Activated T-helper 17 cell treated with anti-CD3 and anti-CD28 coated beads, Interleukin-2, amount 50 U/mL, for 72 hours (primary cell): ENCODE data around the gene ZBTB40. TPM values are rescaled to one million over a fixed set of nuclear protein-coding genes. Genes with fewer than 3 reads are reported as not detected.

Experiments
- ATAC-seq: fragments of 150-1000 bp; cut with Tn5 transposase; replicated peaks from 2 replicates; pipeline ENCODE4 v1.10.0; 2021; ENCODE audit warnings: mild to moderate bottlenecking, moderate library complexity
- H3K27ac Mint-ChIP-seq: one replicate; pipeline ENCODE4 v1.8.0; 2022; ENCODE audit warnings: mixed read lengths
- H3K27me3 Mint-ChIP-seq: one replicate; pipeline ENCODE4 v1.8.0; 2022; ENCODE audit warnings: mixed read lengths
- H3K36me3 Mint-ChIP-seq: one replicate; pipeline ENCODE4 v1.8.0; 2022; ENCODE audit warnings: low read depth, mild to moderate bottlenecking, mixed read lengths
- H3K4me1 Mint-ChIP-seq: one replicate; pipeline ENCODE4 v1.8.0; 2022; ENCODE audit warnings: mixed read lengths
- H3K4me3 Mint-ChIP-seq: one replicate; pipeline ENCODE4 v1.8.0; 2022; ENCODE audit warnings: mild to moderate bottlenecking, mixed read lengths
- H3K9me3 Mint-ChIP-seq: one replicate; pipeline ENCODE4 v1.8.0; 2022; ENCODE audit warnings: mixed read lengths
- total RNA-seq, 2 donors: library from RNA; stranded (reverse); gene quantifications; one replicate each; pipeline ENCODE4 v1.2.3, GENCODE V29; 2022

ZBTB40 gene
- total RNA-seq, 2 donors from 2014 or later = 20.4 to 21.4 TPM

DNA sequence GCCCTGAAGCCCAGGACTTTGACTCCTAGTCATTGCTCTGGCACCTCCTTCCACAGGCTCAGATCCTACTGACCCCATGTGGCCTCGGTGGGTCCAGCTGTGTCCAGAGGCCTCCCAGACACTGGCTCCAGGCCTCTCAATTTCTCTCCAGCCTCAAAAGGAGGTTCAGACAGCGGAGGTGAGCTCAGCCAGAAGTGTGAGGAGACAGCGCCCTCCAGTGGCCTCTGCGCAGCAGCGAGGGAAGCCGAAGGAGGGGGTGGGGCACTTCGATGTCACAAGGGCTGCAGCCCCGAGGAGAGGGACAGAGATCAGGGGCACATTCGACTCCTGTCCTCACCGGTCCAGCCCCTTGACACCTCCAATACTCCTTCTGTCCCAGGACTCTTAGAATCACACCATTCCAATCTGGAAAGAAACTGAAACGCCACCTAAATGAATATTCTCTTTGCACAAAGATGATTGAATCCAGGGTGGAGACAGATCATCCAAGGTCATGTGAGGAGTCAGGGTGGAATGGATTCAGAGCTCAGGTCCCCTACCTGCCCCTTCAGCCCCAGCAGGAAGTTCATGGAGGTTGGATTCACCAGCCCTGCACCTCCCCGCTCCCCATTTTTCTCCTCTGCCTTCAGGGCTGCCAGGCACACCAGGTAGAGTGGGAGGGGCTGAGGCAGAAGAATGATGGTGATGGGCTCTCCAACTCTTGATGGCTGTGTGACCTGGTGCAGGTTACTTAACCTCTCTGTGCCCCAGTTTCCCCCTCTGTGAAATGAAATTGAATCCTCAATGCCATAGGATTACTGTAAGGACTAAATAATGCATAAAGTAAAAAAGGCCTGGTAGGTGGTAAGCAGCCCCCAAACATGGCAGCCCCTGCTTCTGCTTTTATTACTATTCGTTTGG is 34.8 kb upstream of the ZBTB40 start:
- no peaks in the 10 kb centered on the region for H3K36me3 Mint-ChIP-seq
- peak; percentile 87 for ATAC-seq
- no peaks in the 10 kb centered on the region for H3K4me1 Mint-ChIP-seq
- peaks cover 27% of the 10 kb centered on the region for H3K27me3 Mint-ChIP-seq
- no peaks in the 10 kb centered on the region for H3K9me3 Mint-ChIP-seq
- no peak overlapping the region for H3K4me3 Mint-ChIP-seq
- no peak overlapping the region for H3K27ac Mint-ChIP-seq

DNA sequence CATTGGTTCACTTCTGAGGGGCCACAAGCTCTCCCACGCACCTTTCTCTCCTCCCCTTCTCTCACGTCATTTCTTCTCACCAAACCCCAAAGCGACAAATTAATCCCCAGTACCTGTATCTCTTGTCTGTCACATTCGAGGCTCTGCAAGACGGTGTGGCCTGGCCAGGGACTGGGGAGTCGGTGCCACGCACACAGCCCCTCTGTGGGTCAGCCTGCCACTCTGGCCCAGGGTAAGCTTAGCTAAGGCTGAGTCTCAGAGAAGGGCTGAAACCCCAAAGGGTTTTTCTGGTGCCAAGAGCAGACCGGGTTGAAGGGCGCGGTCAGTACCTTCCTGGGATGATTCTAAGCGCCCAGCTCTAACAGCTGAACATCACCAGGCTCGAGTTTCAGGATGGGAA is 34.2 kb upstream of the ZBTB40 start:
- Mint-ChIP-seq H3K27me3 (peaks cover 27% of the 10 kb centered on the region), H3K27ac (no peak overlapping the region), H3K36me3 (no peaks in the 10 kb centered on the region), H3K9me3 (no peaks in the 10 kb centered on the region), H3K4me3 (no peak overlapping the region), H3K4me1 (no peaks in the 10 kb centered on the region)
- ATAC-seq = no peak

- no peak overlapping the region for H3K4me3 Mint-ChIP-seq
- H3K36me3 Mint-ChIP-seq = no peaks in the 10 kb centered on the region
- no peak overlapping the region for H3K27ac Mint-ChIP-seq
- peaks cover 27% of the 10 kb centered on the region for H3K27me3 Mint-ChIP-seq
- no peak for ATAC-seq
- H3K9me3 Mint-ChIP-seq = no peaks in the 10 kb centered on the region
- no peaks in the 10 kb centered on the region for H3K4me1 Mint-ChIP-seq
Measured at GRCh38 chr1:22418312-22418711, 33.3 kb upstream of the ZBTB40 start.

DNA sequence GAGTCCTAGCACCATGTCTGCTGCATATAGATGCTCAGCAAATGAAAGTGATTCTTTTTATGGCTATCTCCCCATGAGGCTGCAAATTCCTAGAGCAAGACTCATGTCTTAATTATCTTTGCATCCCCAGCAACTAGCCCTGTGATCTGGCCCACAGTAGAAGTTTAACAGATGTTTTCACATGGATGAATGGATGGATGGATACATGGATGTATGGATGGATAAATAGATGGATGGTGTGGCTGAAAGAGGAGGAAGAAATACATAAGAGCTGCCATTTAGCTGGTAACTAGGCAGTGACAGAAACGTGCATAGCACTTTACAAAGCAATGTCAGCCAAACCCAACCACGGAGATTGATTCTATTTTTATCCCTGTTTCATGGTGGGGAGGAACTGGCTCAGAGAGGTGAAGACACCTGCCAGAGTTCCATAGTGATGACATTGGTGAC is 32.7 kb upstream of the ZBTB40 start:
- no peak for ATAC-seq
- Mint-ChIP-seq H3K36me3 (no peaks in the 10 kb centered on the region), H3K27me3 (peaks cover 27% of the 10 kb centered on the region), H3K27ac (no peak overlapping the region), H3K4me3 (no peak overlapping the region), H3K4me1 (no peaks in the 10 kb centered on the region), H3K9me3 (no peaks in the 10 kb centered on the region)

- H3K36me3 Mint-ChIP-seq = no peaks in the 10 kb centered on the region
- peaks cover 27% of the 10 kb centered on the region for H3K27me3 Mint-ChIP-seq
- H3K9me3 Mint-ChIP-seq = no peaks in the 10 kb centered on the region
- H3K27ac Mint-ChIP-seq = no peak overlapping the region
- H3K4me1 Mint-ChIP-seq = no peaks in the 10 kb centered on the region
- peak; percentile 75 for ATAC-seq
- no peak overlapping the region for H3K4me3 Mint-ChIP-seq
Measured at GRCh38 chr1:22420455-22421053, 31.1 kb upstream of the ZBTB40 start.

DNA sequence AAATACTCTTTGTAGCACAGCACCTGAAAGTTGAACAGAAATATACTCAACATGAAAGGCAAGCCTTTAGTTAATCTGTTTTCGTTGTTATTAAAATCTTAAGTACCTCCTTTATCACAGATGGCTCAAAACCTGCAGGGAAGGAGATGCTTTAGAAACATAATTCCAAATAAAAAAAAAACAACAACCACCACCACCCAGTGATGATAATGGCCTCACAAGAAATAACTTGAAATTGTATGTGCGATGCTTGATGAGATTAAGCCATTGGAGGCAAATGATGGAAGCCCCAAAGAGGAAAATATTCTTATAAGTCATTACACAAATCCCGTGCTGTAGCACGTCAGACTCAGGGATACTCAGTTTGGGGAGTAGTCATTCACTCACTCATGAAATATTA is 24.9 kb upstream of the ZBTB40 start:
- no peak for ATAC-seq
- no peaks in the 10 kb centered on the region for H3K9me3 Mint-ChIP-seq
- peaks cover 4% of the 10 kb centered on the region for H3K4me1 Mint-ChIP-seq
- H3K4me3 Mint-ChIP-seq = no peak overlapping the region
- no peaks in the 10 kb centered on the region for H3K27me3 Mint-ChIP-seq
- no peak overlapping the region for H3K27ac Mint-ChIP-seq
- H3K36me3 Mint-ChIP-seq = no peaks in the 10 kb centered on the region

DNA sequence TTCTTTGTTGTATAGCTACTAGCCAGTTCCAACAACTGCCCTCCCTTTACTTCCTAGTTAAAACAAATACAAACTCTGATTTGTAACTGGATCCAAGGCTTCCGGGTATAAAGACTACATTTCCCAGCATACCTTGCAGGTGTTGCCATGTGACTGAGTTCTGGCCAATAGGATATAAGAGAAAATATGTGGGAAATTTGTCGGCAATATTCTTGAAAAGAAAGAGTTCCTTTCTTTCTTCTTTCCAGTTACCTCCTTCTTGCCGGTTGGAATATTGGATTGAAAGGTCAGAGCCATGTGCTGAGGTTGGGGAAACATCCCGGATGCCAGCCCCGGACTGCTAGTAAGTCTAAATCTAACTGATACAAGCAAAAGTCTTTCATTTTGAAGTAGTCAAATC is 23.0 kb upstream of the ZBTB40 start:
- H3K27ac Mint-ChIP-seq = peak overlapping the region; percentile 1
- H3K4me1 Mint-ChIP-seq = peaks cover 4% of the 10 kb centered on the region
- peaks cover 4% of the 10 kb centered on the region for H3K27me3 Mint-ChIP-seq
- peak; percentile 97 for ATAC-seq
- peak overlapping the region; percentile 76 for H3K4me3 Mint-ChIP-seq
- H3K9me3 Mint-ChIP-seq = no peaks in the 10 kb centered on the region
- H3K36me3 Mint-ChIP-seq = no peaks in the 10 kb centered on the region

GRCh38 chr1:22431965-22432364 is 19.7 kb upstream of the ZBTB40 start:
- no peak for ATAC-seq
- peaks cover 12% of the 10 kb centered on the region for H3K27me3 Mint-ChIP-seq
- no peaks in the 10 kb centered on the region for H3K36me3 Mint-ChIP-seq
- H3K4me3 Mint-ChIP-seq = no peak overlapping the region
- H3K4me1 Mint-ChIP-seq = peaks cover 4% of the 10 kb centered on the region
- H3K27ac Mint-ChIP-seq = no peak overlapping the region
- H3K9me3 Mint-ChIP-seq = no peaks in the 10 kb centered on the region

- Mint-ChIP-seq H3K27me3 (peaks cover 14% of the 10 kb centered on the region), H3K27ac (no peak overlapping the region), H3K4me3 (no peak overlapping the region), H3K36me3 (no peaks in the 10 kb centered on the region), H3K9me3 (peaks cover 2% of the 10 kb centered on the region), H3K4me1 (no peaks in the 10 kb centered on the region)
- no peak for ATAC-seq
Measured at GRCh38 chr1:22434717-22435116, 16.9 kb upstream of the ZBTB40 start.

DNA sequence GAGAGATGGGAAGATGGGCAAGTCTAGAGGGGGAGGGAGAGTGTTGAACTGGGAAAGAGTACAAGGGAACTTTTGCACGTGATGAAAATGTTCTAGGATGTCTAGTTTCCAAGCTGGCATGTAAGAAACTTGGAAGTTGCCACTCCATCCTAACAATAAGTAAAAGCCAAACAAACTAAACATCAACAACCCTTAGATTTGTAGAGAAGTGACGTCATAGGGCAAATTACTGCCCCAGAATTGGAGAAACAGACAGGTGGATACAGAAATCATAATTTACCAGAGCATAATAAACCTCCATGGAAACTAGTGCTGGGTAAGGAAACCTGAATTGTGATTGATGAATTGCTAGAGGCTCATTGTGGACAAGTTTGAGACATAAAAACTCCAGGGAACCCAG is 14.7 kb upstream of the ZBTB40 start:
- Mint-ChIP-seq H3K4me3 (no peak overlapping the region), H3K27me3 (peaks cover 14% of the 10 kb centered on the region), H3K27ac (no peak overlapping the region), H3K4me1 (no peaks in the 10 kb centered on the region), H3K9me3 (peaks cover 7% of the 10 kb centered on the region), H3K36me3 (no peaks in the 10 kb centered on the region)
- ATAC-seq = no peak

- H3K36me3 Mint-ChIP-seq = no peaks in the 10 kb centered on the region
- ATAC-seq = no peak
- no peak overlapping the region for H3K4me3 Mint-ChIP-seq
- peaks cover 7% of the 10 kb centered on the region for H3K9me3 Mint-ChIP-seq
- H3K27me3 Mint-ChIP-seq = peaks cover 14% of the 10 kb centered on the region
- H3K4me1 Mint-ChIP-seq = no peaks in the 10 kb centered on the region
- no peak overlapping the region for H3K27ac Mint-ChIP-seq
Measured at GRCh38 chr1:22437573-22437972, 14.1 kb upstream of the ZBTB40 start.

DNA sequence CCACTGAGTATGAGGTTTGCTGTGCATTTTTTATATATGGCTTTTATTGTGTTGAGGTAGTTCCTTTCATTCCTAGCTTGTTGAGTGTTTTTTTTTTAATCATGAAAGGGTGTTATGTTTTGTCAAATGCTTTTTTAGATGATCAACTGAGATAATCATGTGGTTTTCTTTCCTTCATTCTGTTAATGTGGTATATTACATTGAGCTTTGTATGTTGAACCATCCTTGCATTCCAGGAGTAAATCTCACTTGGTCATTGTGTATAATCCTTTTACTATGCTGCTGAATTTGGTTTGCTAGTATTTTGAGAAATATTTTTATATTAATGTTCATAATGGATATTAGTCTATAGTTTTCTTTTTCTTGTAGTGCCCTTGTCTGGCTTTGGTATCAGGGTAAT is 11.1 kb upstream of the ZBTB40 start:
- Mint-ChIP-seq H3K9me3 (peaks cover 7% of the 10 kb centered on the region), H3K27ac (no peak overlapping the region), H3K4me3 (no peak overlapping the region), H3K36me3 (no peaks in the 10 kb centered on the region), H3K27me3 (peaks cover 11% of the 10 kb centered on the region), H3K4me1 (no peaks in the 10 kb centered on the region)
- no peak for ATAC-seq

DNA sequence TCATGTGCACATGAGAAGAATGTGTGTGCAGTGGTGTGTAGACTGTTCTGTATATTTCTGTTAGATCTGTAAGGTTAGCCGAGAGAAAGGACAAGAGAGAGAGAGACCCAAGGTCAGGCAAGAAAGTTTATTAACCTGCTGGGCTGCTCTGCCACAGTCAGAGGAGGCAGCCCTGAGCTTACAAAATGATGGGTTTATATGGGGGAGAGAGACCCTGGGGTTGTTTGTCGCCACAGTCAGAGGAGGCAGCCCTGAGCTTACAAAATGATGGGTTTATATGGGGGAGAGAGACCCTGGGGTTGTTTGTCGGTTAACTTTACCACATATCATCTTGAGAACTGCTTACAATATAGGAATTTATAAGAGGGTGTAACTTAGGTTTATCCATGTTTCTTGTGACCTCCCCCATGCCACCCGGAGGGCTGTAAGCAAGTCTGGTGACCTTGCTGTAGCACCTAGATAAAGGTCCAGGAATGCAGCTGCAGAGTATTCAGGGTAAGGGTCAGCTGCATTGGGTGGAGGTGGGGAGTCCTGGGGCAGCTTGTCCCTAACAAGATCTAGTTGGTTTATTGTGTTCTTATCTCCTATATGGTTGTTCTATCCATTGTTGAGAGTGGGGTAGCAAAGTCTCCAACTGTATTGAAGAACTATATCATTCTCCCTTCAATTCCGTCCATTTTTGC is 9.3 kb upstream of the ZBTB40 start:
- H3K36me3 Mint-ChIP-seq = no peaks in the 10 kb centered on the region
- H3K4me1 Mint-ChIP-seq = no peaks in the 10 kb centered on the region
- no peak overlapping the region for H3K4me3 Mint-ChIP-seq
- peaks cover 7% of the 10 kb centered on the region for H3K9me3 Mint-ChIP-seq
- H3K27ac Mint-ChIP-seq = no peak overlapping the region
- H3K27me3 Mint-ChIP-seq = peaks cover 6% of the 10 kb centered on the region
- ATAC-seq = no peak

DNA sequence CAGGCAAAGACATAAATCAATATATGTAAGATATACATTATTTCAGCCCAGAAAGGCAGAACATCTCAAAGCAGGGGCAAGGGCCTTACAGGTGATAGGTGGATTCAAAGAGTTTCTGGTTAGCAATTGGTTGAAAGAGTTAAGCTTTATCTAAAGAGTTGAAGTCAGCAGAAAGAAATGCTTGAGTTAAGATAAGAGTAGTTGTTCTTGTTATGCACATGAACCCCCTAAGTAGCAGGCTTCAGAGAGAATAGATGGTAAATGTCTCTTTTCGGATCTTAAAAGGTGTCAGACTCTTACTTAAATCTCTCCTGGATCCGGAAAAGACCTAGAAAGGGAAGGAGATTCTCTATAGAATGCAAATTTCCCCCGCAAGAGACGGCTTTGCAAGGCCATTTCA is 8.3 kb upstream of the ZBTB40 start:
- Mint-ChIP-seq H3K36me3 (no peaks in the 10 kb centered on the region), H3K9me3 (peaks cover 7% of the 10 kb centered on the region), H3K27ac (no peak overlapping the region), H3K4me1 (no peaks in the 10 kb centered on the region), H3K4me3 (no peak overlapping the region), H3K27me3 (peaks cover 6% of the 10 kb centered on the region)
- no peak for ATAC-seq

- Mint-ChIP-seq H3K4me3 (no peak overlapping the region), H3K36me3 (no peaks in the 10 kb centered on the region), H3K9me3 (peaks cover 4% of the 10 kb centered on the region), H3K4me1 (no peaks in the 10 kb centered on the region), H3K27ac (no peak overlapping the region), H3K27me3 (peaks cover 6% of the 10 kb centered on the region)
- ATAC-seq = no peak
Measured at GRCh38 chr1:22444856-22445255, 6.8 kb upstream of the ZBTB40 start.
